K562 (cell line): ENCODE measurements around the gene CD248. TPM values are rescaled to one million over a fixed set of nuclear protein-coding genes. Genes with fewer than 3 reads are reported as not detected.
A peak's percentile ranks its signal among the peaks of the same experiment; 100 is the strongest.

ENCODE experiments used
- BDP1 ChIP-seq: IDR thresholded peaks from 3 replicates; pipeline ENCODE4 v1.6.1; 2011; ENCODE audit not compliant: insufficient read length, insufficient read depth
- CREB1 ChIP-seq, 2 experiments: sonication (generic) in 1 of 2; formaldehyde crosslinking in 1 of 2; IDR thresholded peaks; 2 replicates each; pipeline versions ENCODE4 v1.6.1 to v1.8.0; 2012 to 2022; ENCODE audit warnings: inconsistent platforms in 1 of 2, mild to moderate bottlenecking in 1 of 2, missing genetic modification reagents in 1 of 2, moderate library complexity in 1 of 2
- L3MBTL2 ChIP-seq: fragments of 450-650 bp; IDR thresholded peaks from 2 replicates; pipeline ENCODE4 v1.6.1; 2016; ENCODE audit warnings: mild to moderate bottlenecking, moderate library complexity
- RBM14 ChIP-seq: fragments of 200-400 bp; formaldehyde crosslinking; IDR thresholded peaks from 2 replicates; pipeline ENCODE4 v1.6.1; 2018; ENCODE audit warnings: low read depth, mild to moderate bottlenecking, low read length, moderate library complexity, borderline replicate concordance; ENCODE audit not compliant: insufficient read depth
- RCOR1 ChIP-seq, 2 experiments: IDR thresholded peaks; 2 replicates each; pipeline ENCODE4 v1.6.1; 2012; ENCODE audit warnings: low read depth in 2 of 2, low read length in 2 of 2, borderline replicate concordance in 1 of 2, improper control_type of control experiment in 1 of 2
- U2AF1 ChIP-seq: fragments of 200-400 bp; formaldehyde crosslinking; optimal IDR thresholded peaks from 2 replicates; pipeline ENCODE3; 2017; ENCODE audit warnings: mild to moderate bottlenecking, low read depth, low read length, moderate library complexity
- polyA plus RNA-seq, 8 experiments: library from polyadenylated mRNA; depleted of rRNA in 4 of 8; stranded (reverse) in 5 of 8; unstranded in 3 of 8; fragments of >200 nt; fragmentation: Nextera tagmentation in 2 of 8; fragmentation: Illumina TruSeq in 1 of 8; extraction: Ambion mirVana in 2 of 8; extraction: Trizol in 1 of 8; gene quantifications; 2 replicates each; pipeline versions ENCODE4 v1.2.1 to v1.2.3, GENCODE V29; 2011 to 2014; ENCODE audit warnings: inconsistent platforms in 1 of 8, missing spikeins in 1 of 8
- total RNA-seq, 7 experiments: library from RNA; depleted of rRNA in 6 of 7; stranded (reverse); fragments of >200 nt in 6 of 7; fragmentation: Illumina TruSeq in 2 of 7; extraction: Trizol in 2 of 7; gene quantifications; 2 replicates each; pipeline versions ENCODE4 v1.2.1 to v1.2.3, GENCODE V29; 2011 to 2021; ENCODE audit warnings: low replicate concordance in 1 of 7
- TF ChIP-seq, protein P1 (sequence below): sonication (generic); formaldehyde crosslinking; IDR thresholded peaks from 2 replicates; pipeline ENCODE4 v1.8.0; 2022; ENCODE audit warnings: missing genetic modification reagents, mild to moderate bottlenecking, borderline replicate concordance
- TF ChIP-seq, protein P2 (sequence below), 2 experiments: fragments of 450-650 bp; formaldehyde crosslinking in 1 of 2; IDR thresholded peaks; 2 replicates each; pipeline versions ENCODE4 v1.4.0 to v1.6.1; 2014 to 2020; ENCODE audit warnings: mild to moderate bottlenecking in 2 of 2, borderline replicate concordance in 1 of 2, low read depth in 1 of 2
- TF ChIP-seq, protein P3 (sequence below): fragments of 450-650 bp; formaldehyde crosslinking; IDR thresholded peaks from 2 replicates; pipeline ENCODE4 v1.4.0; 2022; ENCODE audit warnings: missing genetic modification characterization
- TF ChIP-seq, protein P4 (sequence below): fragments of 450-650 bp; formaldehyde crosslinking; conservative IDR thresholded peaks from 2 replicates; pipeline ENCODE4 v1.4.0; 2022; ENCODE audit warnings: mild to moderate bottlenecking, missing genetic modification characterization

Gene CD248
- total and polyA plus RNA-seq, 9 of the 15 experiments (the other 6 are each of a cell fraction or from before 2014, with no cell fraction given) = 0.09 TPM; not detected in 8

DNA sequence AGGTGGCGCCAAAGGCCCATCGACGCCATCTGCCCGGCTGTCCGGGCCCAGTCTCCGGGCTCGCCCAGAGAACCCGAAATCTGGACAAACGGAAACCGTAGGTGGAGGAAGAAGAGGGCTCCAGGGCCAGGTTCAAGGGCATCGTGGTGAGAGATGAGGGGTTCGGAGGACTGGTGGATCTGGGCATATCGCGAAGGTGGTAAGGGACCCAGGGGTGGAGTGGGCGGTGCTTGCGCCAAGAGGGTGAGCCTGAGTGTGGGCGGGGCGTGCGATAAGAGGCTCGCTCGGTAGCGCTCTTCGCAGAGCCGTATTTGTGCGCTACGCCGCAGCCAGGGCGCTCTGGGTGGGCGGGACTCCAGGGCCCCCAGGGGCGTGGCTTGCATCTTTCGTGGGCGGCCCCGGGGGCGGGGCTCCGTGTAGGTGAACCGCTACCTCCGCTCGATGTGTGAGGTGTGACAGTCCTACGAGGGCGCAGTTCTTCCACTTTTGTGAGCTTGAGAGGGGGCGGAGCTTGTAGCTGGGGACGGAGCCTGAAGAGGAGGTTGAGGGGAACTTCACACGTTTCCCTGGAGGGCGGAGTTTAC, 4.8 kb downstream of the CD248 start (continued):
- TF ChIP-seq, protein P1, sequence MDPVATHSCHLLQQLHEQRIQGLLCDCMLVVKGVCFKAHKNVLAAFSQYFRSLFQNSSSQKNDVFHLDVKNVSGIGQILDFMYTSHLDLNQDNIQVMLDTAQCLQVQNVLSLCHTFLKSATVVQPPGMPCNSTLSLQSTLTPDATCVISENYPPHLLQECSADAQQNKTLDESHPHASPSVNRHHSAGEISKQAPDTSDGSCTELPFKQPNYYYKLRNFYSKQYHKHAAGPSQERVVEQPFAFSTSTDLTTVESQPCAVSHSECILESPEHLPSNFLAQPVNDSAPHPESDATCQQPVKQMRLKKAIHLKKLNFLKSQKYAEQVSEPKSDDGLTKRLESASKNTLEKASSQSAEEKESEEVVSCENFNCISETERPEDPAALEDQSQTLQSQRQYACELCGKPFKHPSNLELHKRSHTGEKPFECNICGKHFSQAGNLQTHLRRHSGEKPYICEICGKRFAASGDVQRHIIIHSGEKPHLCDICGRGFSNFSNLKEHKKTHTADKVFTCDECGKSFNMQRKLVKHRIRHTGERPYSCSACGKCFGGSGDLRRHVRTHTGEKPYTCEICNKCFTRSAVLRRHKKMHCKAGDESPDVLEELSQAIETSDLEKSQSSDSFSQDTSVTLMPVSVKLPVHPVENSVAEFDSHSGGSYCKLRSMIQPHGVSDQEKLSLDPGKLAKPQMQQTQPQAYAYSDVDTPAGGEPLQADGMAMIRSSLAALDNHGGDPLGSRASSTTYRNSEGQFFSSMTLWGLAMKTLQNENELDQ (CRISPR knock-in tag) = no peak
- TF ChIP-seq L3MBTL2 (peak; percentile 82), RCOR1 (IDR thresholded peaks at IDR 0.05; ENCODE audit: borderline replicate concordance in 1 of 2, low read depth in 2 of 2, low read length in 2 of 2) (peak; percentile 56 to 75), BDP1 (no peak), CREB1 (IDR thresholded peaks at IDR 0.05) (no peak; the same call in 1 of the 2 replicates), CREB1 (CRISPR knock-in tag; IDR thresholded peaks at IDR 0.05) (peak; percentile 71), RBM14 (no peak), U2AF1 (no peak)
- TF ChIP-seq, protein P2, sequence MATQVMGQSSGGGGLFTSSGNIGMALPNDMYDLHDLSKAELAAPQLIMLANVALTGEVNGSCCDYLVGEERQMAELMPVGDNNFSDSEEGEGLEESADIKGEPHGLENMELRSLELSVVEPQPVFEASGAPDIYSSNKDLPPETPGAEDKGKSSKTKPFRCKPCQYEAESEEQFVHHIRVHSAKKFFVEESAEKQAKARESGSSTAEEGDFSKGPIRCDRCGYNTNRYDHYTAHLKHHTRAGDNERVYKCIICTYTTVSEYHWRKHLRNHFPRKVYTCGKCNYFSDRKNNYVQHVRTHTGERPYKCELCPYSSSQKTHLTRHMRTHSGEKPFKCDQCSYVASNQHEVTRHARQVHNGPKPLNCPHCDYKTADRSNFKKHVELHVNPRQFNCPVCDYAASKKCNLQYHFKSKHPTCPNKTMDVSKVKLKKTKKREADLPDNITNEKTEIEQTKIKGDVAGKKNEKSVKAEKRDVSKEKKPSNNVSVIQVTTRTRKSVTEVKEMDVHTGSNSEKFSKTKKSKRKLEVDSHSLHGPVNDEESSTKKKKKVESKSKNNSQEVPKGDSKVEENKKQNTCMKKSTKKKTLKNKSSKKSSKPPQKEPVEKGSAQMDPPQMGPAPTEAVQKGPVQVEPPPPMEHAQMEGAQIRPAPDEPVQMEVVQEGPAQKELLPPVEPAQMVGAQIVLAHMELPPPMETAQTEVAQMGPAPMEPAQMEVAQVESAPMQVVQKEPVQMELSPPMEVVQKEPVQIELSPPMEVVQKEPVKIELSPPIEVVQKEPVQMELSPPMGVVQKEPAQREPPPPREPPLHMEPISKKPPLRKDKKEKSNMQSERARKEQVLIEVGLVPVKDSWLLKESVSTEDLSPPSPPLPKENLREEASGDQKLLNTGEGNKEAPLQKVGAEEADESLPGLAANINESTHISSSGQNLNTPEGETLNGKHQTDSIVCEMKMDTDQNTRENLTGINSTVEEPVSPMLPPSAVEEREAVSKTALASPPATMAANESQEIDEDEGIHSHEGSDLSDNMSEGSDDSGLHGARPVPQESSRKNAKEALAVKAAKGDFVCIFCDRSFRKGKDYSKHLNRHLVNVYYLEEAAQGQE (IDR thresholded peaks at IDR 0.05; ENCODE audit: borderline replicate concordance) = peak; percentile 94
- TF ChIP-seq, protein P2 (CRISPR knock-in tag; IDR thresholded peaks at IDR 0.05; ENCODE audit: low read depth) = peak; percentile 23; the same call in 1 of the 2 replicates
- TF ChIP-seq, protein P3, sequence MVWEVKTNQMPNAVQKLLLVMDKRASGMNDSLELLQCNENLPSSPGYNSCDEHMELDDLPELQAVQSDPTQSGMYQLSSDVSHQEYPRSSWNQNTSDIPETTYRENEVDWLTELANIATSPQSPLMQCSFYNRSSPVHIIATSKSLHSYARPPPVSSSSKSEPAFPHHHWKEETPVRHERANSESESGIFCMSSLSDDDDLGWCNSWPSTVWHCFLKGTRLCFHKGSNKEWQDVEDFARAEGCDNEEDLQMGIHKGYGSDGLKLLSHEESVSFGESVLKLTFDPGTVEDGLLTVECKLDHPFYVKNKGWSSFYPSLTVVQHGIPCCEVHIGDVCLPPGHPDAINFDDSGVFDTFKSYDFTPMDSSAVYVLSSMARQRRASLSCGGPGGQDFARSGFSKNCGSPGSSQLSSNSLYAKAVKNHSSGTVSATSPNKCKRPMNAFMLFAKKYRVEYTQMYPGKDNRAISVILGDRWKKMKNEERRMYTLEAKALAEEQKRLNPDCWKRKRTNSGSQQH (CRISPR knock-in tag) = no peak
- TF ChIP-seq, protein P4, sequence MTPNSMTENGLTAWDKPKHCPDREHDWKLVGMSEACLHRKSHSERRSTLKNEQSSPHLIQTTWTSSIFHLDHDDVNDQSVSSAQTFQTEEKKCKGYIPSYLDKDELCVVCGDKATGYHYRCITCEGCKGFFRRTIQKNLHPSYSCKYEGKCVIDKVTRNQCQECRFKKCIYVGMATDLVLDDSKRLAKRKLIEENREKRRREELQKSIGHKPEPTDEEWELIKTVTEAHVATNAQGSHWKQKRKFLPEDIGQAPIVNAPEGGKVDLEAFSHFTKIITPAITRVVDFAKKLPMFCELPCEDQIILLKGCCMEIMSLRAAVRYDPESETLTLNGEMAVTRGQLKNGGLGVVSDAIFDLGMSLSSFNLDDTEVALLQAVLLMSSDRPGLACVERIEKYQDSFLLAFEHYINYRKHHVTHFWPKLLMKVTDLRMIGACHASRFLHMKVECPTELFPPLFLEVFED (CRISPR knock-in tag) = no peak
